IMR-90 (cell line): Measurements from ENCODE around the gene RALGPS1.

Experiments
- BHLHE40 ChIP-seq: fragments of 150-350 bp; IDR thresholded peaks from 2 replicates; pipeline ENCODE4 v1.6.1; 2016; ENCODE audit warnings: mild to moderate bottlenecking, low read depth, low read length
- CEBPB ChIP-seq: IDR thresholded peaks from 2 replicates; pipeline ENCODE4 v1.6.1; 2012; ENCODE audit warnings: low read depth, low read length, improper control_type of control experiment
- CHD1 ChIP-seq: IDR thresholded peaks from 2 replicates; pipeline ENCODE4 v1.6.1; 2012; ENCODE audit warnings: low read depth, low read length, improper control_type of control experiment
- CTCF ChIP-seq: conservative IDR thresholded peaks from 2 replicates; pipeline ENCODE4 v1.5.1; 2012; ENCODE audit warnings: mild to moderate bottlenecking, low read depth, low read length, improper control_type of control experiment
- MXI1 ChIP-seq: IDR thresholded peaks from 2 replicates; pipeline ENCODE4 v1.6.1; 2012; ENCODE audit warnings: low read depth, mild to moderate bottlenecking, low read length, moderate library complexity, borderline replicate concordance
- NFE2L2 ChIP-seq: fragments of 150-350 bp; IDR thresholded peaks from 2 replicates; pipeline ENCODE4 v1.6.1; 2016; ENCODE audit warnings: low read depth, mild to moderate bottlenecking, low read length
- POLR2A ChIP-seq: IDR thresholded peaks from 2 replicates; pipeline ENCODE4 v1.6.1; 2012; ENCODE audit warnings: mild to moderate bottlenecking, low read depth, low read length
- RAD21 ChIP-seq: IDR thresholded peaks from 2 replicates; pipeline ENCODE4 v1.6.1; 2012; ENCODE audit warnings: low read length, improper control_type of control experiment
- RCOR1 ChIP-seq: IDR thresholded peaks from 2 replicates; pipeline ENCODE4 v1.6.1; 2012; ENCODE audit warnings: mild to moderate bottlenecking, low read length, improper control_type of control experiment; ENCODE audit not compliant: insufficient replicate concordance
- RFX5 ChIP-seq: IDR thresholded peaks from 2 replicates; pipeline ENCODE4 v1.8.0; 2012; ENCODE audit warnings: low read depth, mild to moderate bottlenecking, low read length, moderate library complexity
- SMC3 ChIP-seq: fragments of 150-350 bp; IDR thresholded peaks from 2 replicates; pipeline ENCODE4 v1.6.1; 2016; ENCODE audit warnings: low read depth, mild to moderate bottlenecking, antibody characterized with exemption, low read length, moderate library complexity
- TF ChIP-seq, protein P1 (sequence below): fragments of 150-350 bp; IDR thresholded peaks from 2 replicates; pipeline ENCODE4 v1.6.1; 2017; ENCODE audit warnings: mild to moderate bottlenecking, antibody characterized with exemption, low read length, low read depth
- TF ChIP-seq, protein P2 (sequence below): fragments of 150-350 bp; IDR thresholded peaks from 2 replicates; pipeline ENCODE4 v1.6.1; 2016; ENCODE audit warnings: low read depth, mild to moderate bottlenecking, low read length, moderate library complexity, borderline replicate concordance

GRCh38 chr9:127162046-127162863 lies 247.7 kb downstream of the RALGPS1 start:
- no peak for TF ChIP-seq CTCF
- TF ChIP-seq, protein P1, sequence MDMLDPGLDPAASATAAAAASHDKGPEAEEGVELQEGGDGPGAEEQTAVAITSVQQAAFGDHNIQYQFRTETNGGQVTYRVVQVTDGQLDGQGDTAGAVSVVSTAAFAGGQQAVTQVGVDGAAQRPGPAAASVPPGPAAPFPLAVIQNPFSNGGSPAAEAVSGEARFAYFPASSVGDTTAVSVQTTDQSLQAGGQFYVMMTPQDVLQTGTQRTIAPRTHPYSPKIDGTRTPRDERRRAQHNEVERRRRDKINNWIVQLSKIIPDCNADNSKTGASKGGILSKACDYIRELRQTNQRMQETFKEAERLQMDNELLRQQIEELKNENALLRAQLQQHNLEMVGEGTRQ: no peak
- TF ChIP-seq POLR2A: no peak
- TF ChIP-seq MXI1: no peak
- TF ChIP-seq, protein P2, sequence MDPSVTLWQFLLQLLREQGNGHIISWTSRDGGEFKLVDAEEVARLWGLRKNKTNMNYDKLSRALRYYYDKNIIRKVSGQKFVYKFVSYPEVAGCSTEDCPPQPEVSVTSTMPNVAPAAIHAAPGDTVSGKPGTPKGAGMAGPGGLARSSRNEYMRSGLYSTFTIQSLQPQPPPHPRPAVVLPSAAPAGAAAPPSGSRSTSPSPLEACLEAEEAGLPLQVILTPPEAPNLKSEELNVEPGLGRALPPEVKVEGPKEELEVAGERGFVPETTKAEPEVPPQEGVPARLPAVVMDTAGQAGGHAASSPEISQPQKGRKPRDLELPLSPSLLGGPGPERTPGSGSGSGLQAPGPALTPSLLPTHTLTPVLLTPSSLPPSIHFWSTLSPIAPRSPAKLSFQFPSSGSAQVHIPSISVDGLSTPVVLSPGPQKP: no peak
- TF ChIP-seq BHLHE40: no peak
- TF ChIP-seq RAD21: no peak
- TF ChIP-seq CEBPB: no peak
- no peak for TF ChIP-seq CHD1
- TF ChIP-seq RCOR1: no peak
- no peak for TF ChIP-seq RFX5
- TF ChIP-seq SMC3: no peak
- no peak for TF ChIP-seq NFE2L2
